Endothelial cell of umbilical vein (primary cell): ENCODE results near the gene NSD1.

Experiments
- GATA2 ChIP-seq: IDR thresholded peaks from 2 replicates; pipeline ENCODE4 v1.7.0; 2011; ENCODE audit warnings: low read depth, mild to moderate bottlenecking, moderate library complexity, mixed read lengths, low read length; ENCODE audit not compliant: insufficient read length, insufficient read depth
- MYC ChIP-seq: IDR thresholded peaks from one replicate; pipeline ENCODE4 v1.6.1; 2011; ENCODE audit warnings: mild to moderate bottlenecking, low read depth, low read length
- POLR2A ChIP-seq: IDR thresholded peaks from 2 replicates; pipeline ENCODE4 v1.6.1; 2012; ENCODE audit warnings: low read depth, mild to moderate bottlenecking, control low read depth, low read length
- POLR2AphosphoS5 ChIP-seq: IDR thresholded peaks from 2 replicates; pipeline ENCODE4 v1.6.1; 2012; ENCODE audit warnings: low read depth, mild to moderate bottlenecking, control low read depth, low read length, moderate library complexity; ENCODE audit not compliant: insufficient read depth
- TF ChIP-seq, protein P1 (sequence below), 2 donors: IDR thresholded peaks; 1 replicate in 1 of 2; 2 replicates in 1 of 2; pipeline ENCODE4 v1.5.1; 2011; ENCODE audit warnings: low read length in 2 of 2, mild to moderate bottlenecking in 2 of 2, moderate library complexity in 2 of 2, control low read depth in 1 of 2, inconsistent platforms in 1 of 2, low read depth in 1 of 2; ENCODE audit not compliant: insufficient read depth in 1 of 2; ENCODE audit errors: extremely low read depth in 1 of 2

- TF ChIP-seq, protein P1, sequence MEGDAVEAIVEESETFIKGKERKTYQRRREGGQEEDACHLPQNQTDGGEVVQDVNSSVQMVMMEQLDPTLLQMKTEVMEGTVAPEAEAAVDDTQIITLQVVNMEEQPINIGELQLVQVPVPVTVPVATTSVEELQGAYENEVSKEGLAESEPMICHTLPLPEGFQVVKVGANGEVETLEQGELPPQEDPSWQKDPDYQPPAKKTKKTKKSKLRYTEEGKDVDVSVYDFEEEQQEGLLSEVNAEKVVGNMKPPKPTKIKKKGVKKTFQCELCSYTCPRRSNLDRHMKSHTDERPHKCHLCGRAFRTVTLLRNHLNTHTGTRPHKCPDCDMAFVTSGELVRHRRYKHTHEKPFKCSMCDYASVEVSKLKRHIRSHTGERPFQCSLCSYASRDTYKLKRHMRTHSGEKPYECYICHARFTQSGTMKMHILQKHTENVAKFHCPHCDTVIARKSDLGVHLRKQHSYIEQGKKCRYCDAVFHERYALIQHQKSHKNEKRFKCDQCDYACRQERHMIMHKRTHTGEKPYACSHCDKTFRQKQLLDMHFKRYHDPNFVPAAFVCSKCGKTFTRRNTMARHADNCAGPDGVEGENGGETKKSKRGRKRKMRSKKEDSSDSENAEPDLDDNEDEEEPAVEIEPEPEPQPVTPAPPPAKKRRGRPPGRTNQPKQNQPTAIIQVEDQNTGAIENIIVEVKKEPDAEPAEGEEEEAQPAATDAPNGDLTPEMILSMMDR (IDR thresholded peaks at IDR 0.05; ENCODE audit: extremely low read depth in 1 of 2, insufficient read depth in 1 of 2, low read depth in 1 of 2, low read length in 2 of 2), result no peak
- no peak for TF ChIP-seq POLR2A
- TF ChIP-seq MYC, result no peak
- TF ChIP-seq POLR2AphosphoS5, result no peak
- TF ChIP-seq GATA2, result no peak
These were observed 135.8 kb downstream of the NSD1 start for GRCh38 chr5:177269232-177269895.
